Stimulated activated CD4-positive, alpha-beta T cell treated with anti-CD3 and anti-CD28 coated beads, TNF-alpha, amount 100 ng/mL, for 1 hour (primary cell): ENCODE measurements around the gene INKA1.
"Not testable (repeated sequence)": the region's sequence is repeated elsewhere in the genome, so short reads cannot be mapped to it uniquely, and the experiment has no call there.

Source experiments
- DNase-seq, 3 donors: peaks; one replicate each; pipeline ENCODE4 v3.0.0-alpha.2; 2020; ENCODE audit warnings: low read depth in 3 of 3, low spot score in 1 of 3

INKA1 gene

DNA sequence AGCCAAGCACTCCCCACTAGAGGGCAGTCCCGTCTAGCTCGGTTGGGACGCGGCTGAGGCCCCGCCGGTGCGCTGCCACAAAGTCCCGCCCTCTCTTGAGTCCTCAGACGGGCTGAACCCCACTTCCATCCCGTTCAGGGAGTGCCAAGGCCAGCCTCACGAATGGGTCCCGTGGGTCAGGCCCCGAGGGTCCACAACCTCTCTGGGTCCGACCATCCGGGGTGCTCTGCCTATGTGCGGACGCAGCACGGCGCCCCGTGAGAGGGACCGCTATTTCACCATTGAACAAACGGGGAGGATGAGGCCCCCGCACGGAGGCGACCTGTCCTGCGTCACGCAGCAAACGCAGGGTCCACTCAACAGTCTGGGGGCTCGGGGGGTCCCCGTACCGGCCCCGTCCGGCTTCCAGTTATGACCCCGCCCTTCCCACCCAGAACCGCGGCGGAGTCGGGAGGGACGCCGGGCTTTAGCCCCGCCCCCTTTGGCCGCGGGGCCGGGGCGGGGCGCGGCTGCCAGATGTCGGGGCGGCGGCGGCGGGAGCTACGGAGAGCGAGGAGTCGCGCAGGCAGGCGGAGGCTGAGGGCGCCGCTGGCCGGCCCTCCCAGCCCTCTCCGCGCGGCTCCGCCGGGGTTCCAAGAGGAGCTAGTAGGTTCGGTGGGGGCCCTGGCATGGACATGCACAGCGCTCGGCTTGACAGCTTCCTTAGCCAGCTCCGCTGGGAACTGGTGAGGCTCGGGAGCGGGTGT lies at the start of gene INKA1:
Gene INKA1, plus strand, starts transcription at position 543 of the 746 bp plus-strand sequence. Its CDS starts 132 bp downstream, at position 675.
- DNase-seq: peak; percentile 72 to 75 (median 73)

DNA sequence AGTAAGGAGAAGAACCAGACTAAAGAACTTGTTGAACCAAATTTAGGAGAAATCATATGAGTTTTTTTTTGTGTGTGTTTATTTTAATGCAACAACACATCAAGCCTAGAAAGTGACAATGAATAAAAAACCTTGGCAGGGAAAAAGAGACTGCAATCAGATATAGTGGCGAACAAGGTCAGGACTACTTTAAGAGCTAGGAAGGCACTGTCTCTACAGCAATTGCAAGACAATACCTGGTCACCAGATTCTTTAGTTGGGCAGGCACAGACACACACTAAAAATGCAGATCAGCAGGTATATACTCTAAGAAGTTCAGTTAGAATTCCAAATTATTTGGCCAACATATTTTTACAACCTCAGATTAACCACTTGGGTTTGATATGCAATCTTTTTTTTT lies 48.5 kb upstream of the INKA1 start:
- DNase-seq: no peak

DNA sequence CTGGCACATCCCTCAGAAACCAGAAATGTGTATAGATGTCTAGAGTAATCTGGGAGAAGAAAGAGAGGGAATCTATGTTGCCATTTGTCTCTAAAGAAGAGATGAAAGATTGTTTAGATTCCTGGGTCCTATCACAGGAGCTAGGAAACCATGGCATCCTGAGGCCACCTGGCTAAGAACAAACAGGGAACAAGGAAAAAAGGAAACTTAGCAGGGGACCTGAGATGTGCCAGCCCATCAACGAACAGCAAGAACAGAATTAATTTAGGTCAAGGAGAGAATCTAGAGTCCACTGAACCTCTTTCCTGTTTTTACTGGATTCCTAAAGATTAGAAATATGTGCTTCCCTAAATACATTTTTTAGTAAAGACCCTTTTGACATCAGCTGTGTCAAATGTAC lies 47.0 kb upstream of the INKA1 start:
- no peak for DNase-seq

DNA sequence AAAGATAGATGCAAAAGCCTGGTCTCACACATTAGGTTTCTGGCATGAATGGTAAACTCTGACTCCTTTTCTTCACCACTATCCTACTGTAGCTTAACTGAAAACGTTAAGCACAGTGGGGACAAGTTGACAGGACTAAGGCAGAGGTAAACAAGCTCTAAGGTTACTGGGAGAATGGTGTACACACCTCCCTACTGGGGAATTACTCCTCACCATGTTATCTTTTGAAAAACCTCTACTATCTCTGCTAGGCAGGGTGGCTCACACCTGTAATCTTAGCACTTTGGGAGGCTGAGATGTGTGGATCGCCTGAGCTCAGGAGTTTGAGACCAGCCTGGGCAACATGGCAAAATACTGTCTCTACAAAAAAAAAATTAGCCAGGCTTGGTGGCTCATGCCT lies 45.9 kb upstream of the INKA1 start:
- DNase-seq: no peak

DNA sequence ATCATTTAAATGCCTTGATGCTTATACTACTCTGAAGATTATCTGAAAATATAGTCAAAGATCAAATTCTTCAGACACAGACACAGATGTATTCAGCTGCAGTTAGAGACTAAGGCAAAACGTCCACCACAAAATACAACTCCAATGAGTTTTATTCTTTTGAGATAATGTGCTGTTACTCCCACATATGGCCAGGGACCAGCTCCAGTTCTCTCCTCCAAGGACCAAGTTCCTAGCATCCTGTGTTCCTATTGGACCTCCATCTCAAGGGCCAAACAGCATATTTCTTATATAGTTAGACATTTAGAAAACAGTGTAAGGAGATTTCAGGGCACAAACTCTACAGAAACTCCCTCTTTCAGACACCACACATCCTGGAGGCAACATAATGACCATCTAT lies 43.8 kb upstream of the INKA1 start:
- DNase-seq: no peak

DNA sequence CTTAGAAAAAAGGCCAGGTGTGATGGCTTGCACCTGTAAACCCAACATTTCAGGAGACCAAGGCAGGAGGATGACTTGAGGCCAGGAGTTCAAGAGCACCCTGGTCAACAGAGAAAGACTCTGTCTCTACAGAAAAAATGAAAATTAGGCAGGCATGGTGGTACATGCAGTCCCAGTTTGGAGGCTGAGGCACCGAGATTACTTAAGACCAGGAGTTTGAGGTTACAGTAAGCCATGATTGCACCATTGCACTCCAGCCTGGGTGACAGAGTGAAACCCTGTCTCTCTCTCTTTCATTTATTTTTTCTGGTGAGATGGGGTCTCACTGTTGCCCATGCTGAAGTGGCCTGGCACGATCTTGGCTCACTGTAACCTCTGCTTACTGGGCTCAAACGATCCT lies 41.4 kb upstream of the INKA1 start:
- DNase-seq: no peak

DNA sequence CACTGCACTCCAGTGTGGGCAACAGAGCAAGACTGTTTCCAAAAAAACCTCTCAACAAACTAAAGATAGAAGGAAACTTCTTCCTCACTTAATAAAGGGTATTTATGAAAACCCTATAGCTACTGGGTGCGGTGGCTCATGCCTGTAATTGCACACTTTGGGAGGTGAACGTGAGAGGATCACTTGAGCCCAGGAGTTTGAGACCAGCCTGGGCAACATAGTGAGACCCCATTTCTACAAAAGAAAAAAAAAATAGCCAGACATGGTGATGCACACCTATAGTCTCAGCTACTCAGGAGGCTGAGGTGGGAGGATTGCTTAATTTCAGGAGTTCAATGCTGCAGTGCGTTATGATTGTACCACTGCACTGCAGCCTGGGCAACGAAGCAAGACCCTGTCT lies 39.1 kb upstream of the INKA1 start:
- no peak for DNase-seq

DNA sequence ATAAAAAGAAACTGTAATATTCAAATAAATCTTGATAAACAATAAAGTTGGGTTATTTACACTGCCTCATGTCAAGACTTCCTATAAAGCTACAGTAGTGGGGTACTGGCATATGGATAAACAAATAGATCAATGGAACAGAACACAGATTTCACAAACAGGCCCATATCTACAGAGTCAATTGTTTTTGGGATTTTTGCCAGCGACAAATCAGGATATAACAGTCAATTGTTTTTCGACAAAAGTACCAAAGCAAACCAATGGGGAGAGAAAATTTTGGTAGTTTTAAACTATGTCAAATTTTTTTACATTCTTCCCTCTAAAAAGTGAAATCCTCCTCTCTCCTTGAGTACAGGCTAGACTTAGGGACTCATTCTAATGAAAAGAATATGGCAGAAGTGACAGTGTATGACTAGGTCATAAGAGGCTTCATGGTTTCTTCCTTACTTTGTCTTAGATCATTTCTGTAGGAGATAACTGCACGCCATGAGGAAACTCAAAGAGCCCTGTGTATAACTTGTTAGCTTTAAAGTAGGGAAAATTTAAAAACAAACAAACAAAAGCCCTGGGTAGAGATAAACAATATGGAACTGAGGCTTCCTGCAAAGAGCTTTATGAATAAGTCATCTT lies 33.7 kb upstream of the INKA1 start:
- DNase-seq: no peak

DNA sequence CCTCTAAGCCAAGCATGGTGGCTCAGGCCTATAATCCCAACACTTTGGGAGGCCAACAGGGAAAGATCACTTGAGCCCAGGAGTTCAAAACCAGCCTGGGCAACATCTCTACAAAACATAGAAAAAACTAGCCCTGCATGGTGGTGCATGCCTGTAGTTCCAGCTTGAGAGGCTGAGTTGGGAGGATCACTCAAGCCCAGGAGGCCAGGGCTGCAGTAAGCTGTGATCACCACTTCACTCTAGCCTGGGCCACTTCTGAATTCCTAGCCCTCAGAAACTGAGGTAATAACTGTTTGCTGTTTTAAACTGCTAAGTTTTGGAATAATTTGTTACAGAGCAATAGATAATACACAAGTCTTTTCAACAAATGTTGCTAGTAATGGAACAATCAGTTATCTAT lies 33.1 kb upstream of the INKA1 start:
- DNase-seq: no peak

DNA sequence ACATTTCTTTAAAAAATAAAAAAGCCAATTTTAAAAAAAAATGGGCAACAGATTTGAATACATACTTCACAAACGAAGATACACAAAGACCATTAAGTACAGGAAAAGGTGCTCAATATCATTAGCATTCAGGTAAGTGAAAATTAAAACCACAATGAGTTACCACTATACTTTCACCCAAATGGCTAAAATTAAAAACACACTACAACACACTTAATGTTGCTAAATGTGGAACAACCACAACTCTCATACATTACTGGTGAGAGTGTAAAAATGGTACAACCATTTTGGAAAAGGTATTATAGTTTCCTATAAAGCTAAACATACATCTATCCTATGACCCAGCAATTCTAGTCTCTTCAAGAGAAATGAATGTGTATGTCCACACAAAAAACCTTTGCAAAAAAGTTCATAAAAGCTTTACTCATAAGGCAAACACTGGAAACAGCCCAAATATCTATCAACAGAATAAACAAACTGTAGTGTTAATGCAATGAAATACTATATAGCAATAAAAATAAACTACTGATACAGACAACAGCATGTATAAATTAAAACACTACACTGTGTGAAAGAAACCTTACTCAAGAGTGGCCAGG lies 31.6 kb upstream of the INKA1 start:
- no peak for DNase-seq

DNA sequence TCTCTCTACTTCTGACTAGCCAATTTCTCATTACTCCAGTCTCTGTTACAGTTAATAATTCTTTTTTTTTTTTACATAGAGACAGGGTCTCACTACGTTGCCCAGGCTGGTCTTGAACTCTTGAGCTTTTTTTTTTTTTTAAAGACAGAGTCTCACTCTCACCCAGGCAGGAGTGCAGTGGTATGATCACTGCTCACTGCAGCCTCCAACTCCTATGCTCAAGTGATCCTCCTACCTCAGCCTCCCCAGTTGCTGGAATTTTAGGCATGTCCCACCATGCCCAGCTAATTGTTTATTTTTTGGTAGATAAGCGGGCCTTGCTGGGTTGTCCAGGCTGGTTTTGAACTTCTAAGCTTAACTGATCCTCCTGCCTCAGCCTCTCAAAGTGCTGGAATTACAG lies 30.4 kb upstream of the INKA1 start:
- no peak for DNase-seq

DNA sequence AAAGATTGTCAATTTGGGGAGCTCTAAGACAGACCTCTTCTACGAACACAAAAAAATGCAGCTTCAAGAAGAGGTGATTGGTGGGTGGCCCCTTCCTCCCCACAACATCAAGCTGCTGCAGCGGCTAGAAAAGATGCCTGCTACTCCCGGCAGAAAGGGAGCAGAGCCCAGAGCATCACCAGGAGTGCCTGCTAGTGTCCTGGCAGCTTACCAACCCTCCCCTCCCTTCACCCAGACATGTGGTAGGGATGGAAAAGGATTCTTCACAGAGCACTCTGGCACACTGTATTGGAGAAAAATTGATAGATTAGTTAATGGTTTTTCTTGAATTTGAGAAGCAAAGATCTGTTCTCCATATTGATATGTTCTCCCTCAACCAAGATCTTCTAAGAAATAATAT lies 27.5 kb upstream of the INKA1 start:
- no peak for DNase-seq

DNA sequence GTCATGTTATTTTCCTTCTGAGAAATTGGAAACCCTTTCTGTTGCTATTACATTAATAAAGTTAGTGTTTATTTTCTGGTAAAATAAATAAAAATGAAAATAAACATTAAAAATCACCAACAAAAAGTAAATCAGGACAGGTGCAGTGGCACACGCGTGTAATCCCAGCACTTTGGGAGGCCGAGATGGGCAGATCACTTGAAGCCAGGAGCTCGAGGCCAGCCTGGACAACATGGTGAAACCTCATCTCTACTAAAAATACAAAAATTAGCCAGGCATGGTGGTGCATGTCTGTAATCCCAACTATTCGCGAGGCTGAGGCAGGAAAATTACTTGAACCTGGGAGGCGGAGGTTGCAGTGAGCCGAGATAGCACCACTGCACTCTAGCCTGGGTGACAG lies 27.0 kb upstream of the INKA1 start:
- DNase-seq: not testable (repeated sequence)

DNA sequence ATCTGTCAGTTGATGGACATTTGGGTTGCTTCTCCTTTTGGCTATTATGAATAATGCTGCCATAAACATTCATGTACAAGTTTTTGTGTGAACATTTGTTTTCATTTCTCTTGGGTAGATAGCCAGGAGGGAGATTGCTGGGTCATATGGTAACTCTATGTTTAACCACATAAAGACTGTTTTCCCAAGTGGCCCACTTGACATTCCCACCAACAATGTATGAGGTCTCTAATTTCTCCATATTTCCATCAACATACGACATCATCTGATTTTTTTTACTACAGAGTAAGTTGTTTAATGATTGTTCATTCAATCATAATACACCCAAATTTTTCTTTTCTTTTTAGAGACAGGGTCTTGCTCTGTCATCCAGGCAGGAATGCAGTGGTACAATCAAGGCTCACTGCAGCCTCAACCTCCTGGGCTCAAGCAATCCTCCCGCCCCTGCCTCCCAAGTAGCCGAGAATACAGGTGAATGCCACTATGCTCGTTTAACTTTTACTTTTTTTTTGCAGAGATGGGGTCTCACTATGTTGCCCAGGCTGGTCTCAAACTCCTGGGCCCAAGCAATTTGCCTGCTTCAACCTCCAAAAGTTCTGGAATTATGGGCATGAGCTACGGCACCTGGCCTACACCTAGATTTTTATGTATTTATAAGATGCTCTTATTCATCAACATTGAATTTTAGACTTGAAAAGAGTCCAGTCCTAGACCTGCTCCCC lies 23.5 kb upstream of the INKA1 start:
- DNase-seq: no peak

DNA sequence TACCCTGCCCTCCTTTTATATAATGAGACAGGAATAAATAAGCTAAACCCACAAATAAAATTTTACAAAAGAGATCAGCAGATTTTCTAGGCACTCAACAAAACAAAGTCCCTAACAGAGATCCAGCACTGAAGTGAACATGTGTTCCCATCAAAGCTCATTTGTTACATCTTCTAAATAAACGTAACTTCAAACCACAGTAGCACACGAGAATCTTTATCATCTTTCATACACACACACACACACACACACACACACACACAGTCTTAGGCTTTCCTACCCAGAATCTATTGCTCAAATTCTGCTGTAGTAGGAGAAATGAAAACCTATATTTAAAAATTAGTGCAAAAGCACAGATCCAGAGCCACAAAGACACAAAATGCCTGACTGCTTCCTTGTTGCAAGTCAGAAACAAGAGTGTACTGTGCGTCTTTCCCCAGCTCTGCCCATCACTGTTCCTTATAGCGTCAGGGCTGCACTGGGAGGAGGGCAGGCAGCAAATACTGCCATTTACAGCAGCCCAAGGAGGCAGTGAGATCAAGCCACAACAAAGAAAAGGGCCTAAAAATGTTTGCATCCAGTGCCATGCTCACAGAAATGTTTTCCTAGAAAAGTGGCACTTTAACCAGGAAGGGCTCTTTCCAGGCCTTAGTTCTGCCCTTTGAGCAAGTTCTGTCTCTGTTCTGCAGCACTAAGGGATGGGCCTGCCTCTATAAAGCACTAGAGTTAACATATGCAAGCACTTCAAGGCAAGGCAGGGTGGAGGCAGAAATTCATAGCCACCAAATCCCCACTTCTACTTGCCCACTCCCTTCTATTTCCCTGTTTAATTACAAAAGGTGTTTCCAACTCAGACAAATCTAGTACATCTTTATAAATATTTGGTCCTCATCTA lies 22.7 kb upstream of the INKA1 start:
- no peak for DNase-seq

DNA sequence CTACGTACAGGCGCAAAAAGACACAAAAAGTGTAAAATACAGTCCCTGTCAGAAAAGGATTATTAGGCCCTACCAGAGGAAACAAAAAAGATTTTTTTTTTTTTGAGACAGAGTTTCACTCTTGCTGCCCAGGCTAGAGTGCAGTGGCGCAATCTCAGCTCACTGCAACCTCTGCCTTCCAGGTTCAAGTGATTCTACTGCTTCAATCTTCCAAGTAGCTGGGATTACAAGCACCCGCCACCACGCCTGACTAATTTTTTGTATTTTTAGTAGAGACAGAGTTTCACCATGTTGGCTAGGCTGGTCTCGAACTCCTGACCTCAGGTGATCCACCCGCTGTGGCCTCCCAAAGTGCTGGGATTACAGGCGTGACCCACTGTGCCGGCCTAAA lies 22.1 kb upstream of the INKA1 start:
- not testable (repeated sequence) for DNase-seq

DNA sequence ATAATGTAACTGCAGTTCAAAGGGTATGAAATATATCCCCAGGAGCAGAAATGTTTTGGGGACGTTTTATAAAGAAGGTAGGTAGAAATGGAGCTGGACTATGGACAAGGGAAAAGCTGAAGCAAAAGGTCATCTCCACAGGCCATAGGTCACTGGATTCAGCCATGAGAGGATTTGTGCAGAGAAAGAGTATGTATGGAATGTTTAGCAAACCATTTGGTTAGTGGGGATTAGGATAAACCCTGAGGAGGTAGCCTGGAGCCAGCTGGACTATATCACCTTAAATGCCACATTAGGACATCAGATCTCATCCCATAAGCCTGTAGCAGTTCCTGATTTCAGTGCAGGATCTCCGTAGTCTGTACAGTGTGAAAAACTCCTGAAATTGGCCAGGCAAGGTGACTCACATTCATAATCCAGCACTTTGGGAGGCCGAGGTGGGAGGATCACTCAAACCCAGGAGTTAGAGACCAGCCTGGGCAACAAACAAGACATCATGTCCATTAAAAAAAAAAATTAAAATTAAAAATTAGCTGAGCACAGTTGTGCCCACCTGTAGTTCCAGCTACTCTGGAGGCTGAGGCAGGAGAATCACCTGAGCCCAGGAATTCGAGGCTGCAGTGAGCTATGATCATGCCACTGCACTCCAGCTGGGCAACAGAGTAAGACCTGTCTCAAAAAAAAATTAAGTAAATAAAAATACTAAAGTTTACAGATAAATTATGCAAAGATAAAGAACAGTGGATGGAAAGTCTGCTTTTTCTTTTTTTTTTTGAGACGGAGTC lies 21.5 kb upstream of the INKA1 start:
- no peak for DNase-seq

DNA sequence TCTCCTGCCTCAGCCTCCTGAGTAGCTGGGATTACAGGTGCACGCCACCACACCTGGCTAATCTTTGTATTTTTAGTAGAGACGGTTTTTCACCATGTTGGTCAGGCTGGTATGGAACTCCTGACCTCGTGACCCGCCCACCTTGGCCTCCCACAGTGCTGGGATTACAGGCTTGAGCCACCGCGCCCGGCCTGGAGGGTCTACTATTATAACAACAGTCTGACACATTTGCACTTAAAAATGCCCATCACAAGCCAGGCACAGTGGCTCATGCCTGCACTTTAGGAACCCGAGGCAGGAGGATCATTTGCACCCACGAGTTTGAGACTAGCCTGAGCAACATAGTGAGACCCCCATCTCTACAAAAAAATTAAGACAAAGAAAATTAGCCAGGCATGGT lies 20.8 kb upstream of the INKA1 start:
- DNase-seq: not testable (repeated sequence)

DNA sequence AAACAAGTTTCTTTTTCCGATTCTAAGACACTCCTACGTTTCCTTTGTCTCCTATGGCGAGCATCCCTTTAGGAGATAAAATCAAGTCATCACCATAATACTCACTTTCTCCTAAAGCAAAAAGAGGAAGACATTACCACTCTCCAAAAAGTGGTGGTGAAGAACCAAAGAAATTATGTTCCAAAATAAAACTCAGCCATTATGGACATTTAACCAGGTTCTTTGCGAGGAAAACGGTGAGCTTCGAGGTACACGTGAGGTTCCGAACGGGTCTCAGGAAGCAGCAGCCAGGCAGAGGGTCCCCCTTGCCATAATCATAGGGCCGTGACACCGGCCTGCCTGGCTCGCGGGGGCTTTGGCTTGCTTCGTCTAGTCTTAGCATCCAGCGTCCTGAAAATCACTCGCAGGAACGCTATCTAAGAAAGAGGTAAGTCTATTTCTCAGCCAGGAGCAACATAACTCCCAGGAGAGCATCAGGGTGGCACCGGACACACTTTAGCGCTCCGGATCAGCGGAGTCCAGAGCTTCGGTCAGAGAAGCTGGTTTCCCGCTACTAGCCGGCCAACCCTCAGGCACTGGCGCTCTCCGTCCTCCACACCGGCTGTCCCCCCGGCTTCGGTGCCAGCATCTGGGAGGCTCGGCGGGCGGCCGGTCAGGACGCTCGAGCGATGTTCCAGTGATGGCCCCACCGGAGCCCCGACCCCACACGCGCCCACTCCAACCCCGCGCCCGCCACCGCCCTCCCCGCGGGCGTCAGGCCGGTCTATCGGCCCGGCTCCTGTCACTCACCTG lies 17.3 kb upstream of the INKA1 start:
- no peak for DNase-seq
